PFSK-1 (cell line): Measurements from ENCODE around the gene PPP1R1A.

ENCODE experiments used
- POLR2AphosphoS5 ChIP-seq: IDR thresholded peaks from 2 replicates; pipeline ENCODE4 v1.6.1; 2012; ENCODE audit warnings: low read depth, mild to moderate bottlenecking, control low read depth, low read length, moderate library complexity
- TAF1 ChIP-seq: IDR thresholded peaks from 2 replicates; pipeline ENCODE4 v1.6.1; 2012; ENCODE audit warnings: low read length, control low read depth, borderline replicate concordance; ENCODE audit not compliant: insufficient read depth

DNA sequence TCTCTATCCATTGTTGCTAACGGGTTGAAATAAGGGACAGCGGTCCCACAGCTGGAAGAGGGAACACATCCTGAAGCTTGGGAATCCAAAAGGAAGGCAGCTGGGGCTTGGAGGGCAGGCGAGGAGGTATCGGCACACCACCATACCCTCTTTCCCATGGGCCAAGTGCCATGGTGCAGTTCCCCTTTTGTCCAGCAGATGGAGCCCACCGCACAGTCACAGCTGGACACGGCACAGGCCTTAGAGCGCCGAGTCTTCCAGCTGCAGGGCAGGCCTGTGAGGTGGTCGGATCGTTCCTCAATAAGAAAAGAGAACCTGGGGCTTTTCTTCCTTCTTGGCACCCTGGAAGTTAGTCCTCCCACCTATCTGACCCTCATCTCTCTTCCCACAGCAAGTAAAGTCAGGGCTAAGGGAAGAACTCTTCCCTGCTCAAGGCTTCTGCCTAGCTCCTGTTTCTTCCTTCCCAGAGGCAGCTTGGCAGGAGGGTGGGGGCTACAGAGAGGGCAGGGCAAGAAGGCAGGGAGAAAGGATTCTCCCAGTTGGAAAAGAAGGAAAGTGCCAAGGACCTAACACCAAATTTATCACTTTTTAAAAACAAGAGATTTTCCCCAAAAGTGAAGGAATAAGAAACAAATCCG lies 8.6 kb downstream of the PPP1R1A start:
- no peak for TF ChIP-seq POLR2AphosphoS5
- no peak for TF ChIP-seq TAF1
